HepG2 (cell line): Measurements from ENCODE around the gene SLC23A2. TPM values are rescaled to one million over a fixed set of nuclear protein-coding genes. Genes with fewer than 3 reads are reported as not detected.

ENCODE experiments used
- ARID5B ChIP-seq: IDR thresholded peaks from 2 replicates; pipeline ENCODE4 v1.4.0; 2020; ENCODE audit warnings: mild to moderate bottlenecking, missing genetic modification reagents
- BCL6 ChIP-seq: IDR thresholded peaks from 2 replicates; pipeline ENCODE4 v1.6.1; 2016; ENCODE audit warnings: missing genetic modification reagents, missing compliant biosample characterization
- FOXA3 ChIP-seq: IDR thresholded peaks from 2 replicates; pipeline ENCODE4 v1.6.1; 2016; ENCODE audit warnings: missing genetic modification reagents, missing compliant biosample characterization
- FOXJ3 ChIP-seq: sonication (generic); formaldehyde crosslinking; IDR thresholded peaks from 2 replicates; pipeline ENCODE4 v1.4.0; 2020; ENCODE audit warnings: missing genetic modification reagents, mild to moderate bottlenecking, borderline replicate concordance
- FOXK1 ChIP-seq: sonication (generic); formaldehyde crosslinking; IDR thresholded peaks from 2 replicates; pipeline ENCODE4 v1.4.0; 2020; ENCODE audit warnings: low read depth, missing genetic modification reagents, borderline replicate concordance
- GTF2F1 ChIP-seq: fragments of 150-350 bp; IDR thresholded peaks from 2 replicates; pipeline ENCODE4 v1.6.1; 2014; ENCODE audit warnings: low read length
- KLF6 ChIP-seq: IDR thresholded peaks from 2 replicates; pipeline ENCODE4 v1.8.0; 2016; ENCODE audit warnings: missing biosample characterization, missing genetic modification reagents
- LCORL ChIP-seq, 2 experiments: fragments of 450-650 bp in 1 of 2; sonication (generic) in 1 of 2; formaldehyde crosslinking in 1 of 2; IDR thresholded peaks; 2 replicates each; pipeline versions ENCODE4 v1.5.0 to v1.6.1; 2017 to 2020; ENCODE audit warnings: antibody characterized with exemption in 1 of 2, missing genetic modification reagents in 1 of 2
- MAFF ChIP-seq: IDR thresholded peaks from 2 replicates; pipeline ENCODE4 v1.6.1; 2011; ENCODE audit warnings: low read depth, low read length, improper control_type of control experiment
- MTF2 ChIP-seq: sonication (generic); formaldehyde crosslinking; IDR thresholded peaks from 2 replicates; pipeline ENCODE4 v1.5.0; 2020; ENCODE audit warnings: missing genetic modification reagents, borderline replicate concordance
- PAX8 ChIP-seq: sonication (generic); formaldehyde crosslinking; IDR thresholded peaks from 2 replicates; pipeline ENCODE4 v1.8.0; 2022; ENCODE audit warnings: mild to moderate bottlenecking, missing genetic modification reagents, borderline replicate concordance
- PAXIP1 ChIP-seq: sonication (generic); formaldehyde crosslinking; conservative IDR thresholded peaks from 2 replicates; pipeline ENCODE4 v1.4.0; 2020; ENCODE audit warnings: mild to moderate bottlenecking, missing genetic modification reagents, moderate library complexity
- SP4 ChIP-seq: sonication (generic); formaldehyde crosslinking; IDR thresholded peaks from 2 replicates; pipeline ENCODE4 v1.8.1; 2023; ENCODE audit warnings: mild to moderate bottlenecking, missing genetic modification reagents
- TOPORS ChIP-seq: sonication (generic); formaldehyde crosslinking; IDR thresholded peaks from 2 replicates; pipeline ENCODE4 v1.8.0; 2023; ENCODE audit warnings: mild to moderate bottlenecking, missing genetic modification reagents
- ZNF281 ChIP-seq: sonication (generic); formaldehyde crosslinking; IDR thresholded peaks from 2 replicates; pipeline ENCODE4 v1.4.0; 2020; ENCODE audit warnings: missing genetic modification reagents, borderline replicate concordance
- ZNF317 ChIP-seq: sonication (generic); formaldehyde crosslinking; IDR thresholded peaks from 2 replicates; pipeline ENCODE4 v1.5.0; 2020; ENCODE audit warnings: mild to moderate bottlenecking, missing genetic modification reagents
- ZNF598 ChIP-seq: sonication (generic); formaldehyde crosslinking; IDR thresholded peaks from 2 replicates; pipeline ENCODE4 v1.5.1; 2020; ENCODE audit warnings: mild to moderate bottlenecking, missing genetic modification reagents, borderline replicate concordance
- ZNF644 ChIP-seq: IDR thresholded peaks from 2 replicates; pipeline ENCODE4 v1.6.1; 2016; ENCODE audit warnings: low read depth
- ZSCAN31 ChIP-seq: sonication (generic); formaldehyde crosslinking; IDR thresholded peaks from 2 replicates; pipeline ENCODE4 v1.5.0; 2020; ENCODE audit warnings: low read depth, mild to moderate bottlenecking, missing genetic modification reagents
- polyA plus RNA-seq, 8 experiments: library from polyadenylated mRNA; depleted of rRNA in 3 of 8; stranded (reverse) in 7 of 8; unstranded in 1 of 8; fragments of >200 nt; fragmentation: Illumina TruSeq in 4 of 8; extraction: Trizol in 4 of 8; gene quantifications; 2 replicates each; pipeline versions ENCODE4 v1.2.1 to v1.2.3, GENCODE V29; 2011 to 2016; ENCODE audit warnings: low read depth in 4 of 8, missing spikeins in 1 of 8, mixed read lengths in 1 of 8; ENCODE audit not compliant: insufficient read depth in 1 of 8
- total RNA-seq, 5 experiments: library from RNA; depleted of rRNA; stranded (reverse); fragments of >200 nt; fragmentation: Illumina TruSeq; extraction: Trizol; gene quantifications; 2 replicates each; pipeline ENCODE4 v1.2.3, GENCODE V29; 2016; ENCODE audit warnings: low read depth in 1 of 5

SLC23A2 gene
- total and polyA plus RNA-seq, 2 of the 13 experiments (the other 11 are each of a cell fraction or from before 2014, with no cell fraction given): 42.2 to 51.2 TPM

GRCh38 chr20:4905613-4906012 lies 95.7 kb downstream of the SLC23A2 start (continued):
- TF ChIP-seq GTF2F1 (no peak), ZSCAN31 (CRISPR knock-in tag) (0 out of 2 replicates have a peak, but pooled peaks have one; percentile 67), FOXJ3 (CRISPR knock-in tag) (peak; percentile 58; the same call in 1 of the 2 replicates), SP4 (CRISPR knock-in tag) (peak; percentile 39; the same call in 1 of the 2 replicates), FOXK1 (CRISPR knock-in tag) (peak; percentile 60; the same call in 1 of the 2 replicates), LCORL (IDR thresholded peaks at IDR 0.05) (no peak), LCORL (CRISPR knock-in tag; IDR thresholded peaks at IDR 0.05) (0 out of 2 replicates have a peak, but pooled peaks have one; percentile 30), ZNF281 (CRISPR knock-in tag) (peak; percentile 15; the same call in 1 of the 2 replicates), PAXIP1 (CRISPR knock-in tag) (peak; percentile 28; the same call in 1 of the 2 replicates), BCL6 (CRISPR knock-in tag) (0 out of 2 replicates have a peak, but pooled peaks have one; percentile 10), TOPORS (CRISPR knock-in tag) (no peak), KLF6 (CRISPR knock-in tag) (0 out of 2 replicates have a peak, but pooled peaks have one; percentile 38), PAX8 (CRISPR knock-in tag) (no peak), MTF2 (CRISPR knock-in tag) (no peak), ZNF598 (CRISPR knock-in tag) (no peak), ARID5B (CRISPR knock-in tag) (0 out of 2 replicates have a peak, but pooled peaks have one; percentile 52), MAFF (peak; percentile 73), ZNF644 (0 out of 2 replicates have a peak, but pooled peaks have one; percentile 55), ZNF317 (CRISPR knock-in tag) (peak; percentile 55; the same call in 1 of the 2 replicates), FOXA3 (CRISPR knock-in tag) (peak; percentile 95)
